GM19463 (cell line): ENCODE measurements around the gene DMXL1.

Experiments
- ATAC-seq: cut with Tn5 transposase; IDR thresholded peaks from one replicate; pipeline ENCODE4 v1.9.1; 2021; ENCODE audit warnings: mild to moderate bottlenecking, moderate library complexity; ENCODE audit not compliant: unreplicated experiment

The DMXL1 gene

DNA sequence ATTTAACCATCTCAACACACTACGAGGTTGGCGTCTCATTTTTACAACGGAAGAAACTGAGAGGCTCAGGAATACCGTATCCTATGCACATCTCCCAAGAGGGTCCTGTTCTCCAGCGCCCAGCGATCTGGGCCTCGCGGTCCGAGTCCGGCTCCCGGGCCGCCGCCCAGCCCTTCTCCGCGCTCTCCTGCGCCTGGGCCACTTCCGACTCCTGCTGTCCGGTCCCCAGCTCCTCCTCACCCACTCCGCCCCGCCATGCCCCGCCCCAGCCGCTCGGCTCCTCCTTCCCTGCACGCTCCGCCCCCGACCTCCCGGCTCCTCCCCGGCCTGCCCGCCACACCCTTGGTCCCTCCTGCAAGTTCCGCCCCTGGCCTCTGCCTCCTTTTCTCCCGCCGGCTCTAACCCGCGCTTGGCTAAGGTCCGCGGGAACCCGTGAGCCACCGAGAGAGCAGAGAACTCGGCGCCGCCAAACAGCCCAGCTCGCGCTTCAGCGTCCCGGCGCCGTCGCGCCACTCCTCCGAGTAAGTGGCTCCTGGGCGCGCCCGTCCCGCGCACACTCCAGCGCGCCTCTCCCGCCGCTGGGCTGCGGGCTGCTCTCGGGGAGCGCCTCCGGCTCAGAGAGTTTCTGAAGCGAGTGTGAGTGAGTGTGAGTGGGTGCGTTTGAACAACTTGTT lies 197.6 kb downstream of the DMXL1 start:
- peak; percentile 88 for ATAC-seq

DNA sequence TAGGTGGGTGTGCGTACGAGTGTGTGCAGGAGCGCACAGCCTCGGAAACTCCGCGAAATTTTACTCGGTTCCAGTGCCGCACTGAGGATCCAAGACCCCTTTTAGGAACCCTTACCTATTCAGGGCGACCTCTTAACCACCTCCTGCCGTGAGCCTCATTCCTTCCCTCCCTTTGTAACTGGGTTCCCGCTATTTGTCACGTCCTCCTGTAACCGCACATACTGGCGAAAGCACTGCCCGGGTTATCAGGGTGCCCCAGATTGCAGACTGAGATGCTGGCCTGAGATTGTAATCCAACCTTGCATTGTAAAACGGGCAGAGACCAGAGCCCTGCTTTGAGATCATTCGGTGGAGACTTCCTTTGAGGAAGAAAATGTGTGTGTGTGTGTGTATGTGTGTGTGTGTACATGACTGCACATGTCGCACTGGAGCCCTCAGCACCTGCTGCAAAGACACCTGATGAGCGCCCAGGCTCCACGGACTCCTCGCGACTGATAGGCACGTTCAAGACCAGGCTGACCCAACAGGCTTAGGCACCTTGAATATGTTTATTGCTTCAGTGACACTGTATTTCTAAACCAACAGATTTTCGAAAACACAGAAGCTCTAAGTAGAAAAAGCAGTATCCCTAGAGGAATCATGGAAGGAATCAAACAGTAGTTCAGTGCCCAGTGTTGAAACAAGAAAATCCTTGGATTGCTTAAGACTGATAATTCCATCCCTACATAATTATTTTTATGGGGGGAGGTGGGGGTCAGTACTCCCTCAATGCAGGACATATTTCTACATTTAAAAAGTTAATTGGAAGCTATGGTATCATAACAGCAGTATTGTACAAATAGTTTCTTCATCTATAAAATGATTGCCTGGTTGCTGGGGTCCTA lies 198.4 kb downstream of the DMXL1 start:
- peak; percentile 3 for ATAC-seq

DNA sequence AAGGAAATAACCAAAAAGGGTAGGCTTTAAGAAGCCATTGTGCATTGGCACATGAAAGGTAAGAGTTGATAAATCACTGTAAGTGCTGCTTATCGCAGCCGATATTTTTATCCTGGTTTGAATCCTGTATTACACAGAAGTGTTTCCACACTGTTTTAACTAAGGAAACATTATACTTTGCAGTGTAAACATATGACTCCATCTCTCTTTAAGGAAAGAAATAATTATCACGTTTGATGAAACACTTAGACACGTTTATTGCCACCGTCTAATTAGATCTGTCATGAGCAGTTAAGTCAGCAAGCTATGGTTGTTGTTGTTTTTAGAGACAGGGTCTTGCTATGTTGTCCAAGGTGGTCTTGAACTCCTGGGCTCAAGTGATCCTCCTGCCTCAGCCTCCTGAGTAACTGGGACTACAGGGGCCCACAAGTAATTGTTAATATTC lies 199.3 kb downstream of the DMXL1 start:
- ATAC-seq = no peak

DNA sequence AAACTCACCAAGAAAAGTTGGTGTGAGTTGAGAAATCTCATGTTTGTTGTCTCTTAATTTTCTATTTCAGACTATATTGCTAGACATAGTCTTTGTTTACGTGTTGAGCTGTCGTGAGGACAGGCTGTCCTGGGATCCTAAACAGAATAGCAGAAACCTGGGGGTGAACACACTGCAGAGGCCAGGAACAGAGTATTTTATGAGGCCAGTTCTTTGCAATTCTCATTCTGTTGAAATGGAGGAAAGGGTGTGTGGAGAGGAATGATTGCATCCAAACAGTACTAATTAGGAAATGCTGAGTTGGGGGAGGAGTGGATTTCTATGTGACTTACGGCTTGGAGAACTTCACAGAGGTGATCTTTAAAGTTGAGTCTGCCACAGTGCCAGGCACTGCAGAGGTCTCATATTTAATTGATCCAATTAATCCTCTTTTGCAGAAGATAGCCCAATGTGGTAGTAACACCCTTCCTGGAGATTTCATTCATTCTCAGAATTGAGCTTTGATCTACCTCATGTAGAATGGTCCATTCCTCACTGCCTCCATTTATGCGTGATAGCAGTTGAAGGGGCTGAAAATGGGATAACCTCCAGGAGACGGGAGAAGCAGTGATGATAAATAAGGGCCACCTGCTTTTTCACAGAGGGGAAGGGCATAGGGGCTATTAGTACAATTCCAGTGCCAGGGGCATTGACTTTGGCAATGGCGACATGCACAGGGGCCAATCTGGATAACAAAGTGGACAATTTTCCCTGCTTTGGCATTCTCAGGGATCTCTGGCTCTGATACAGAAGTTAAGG lies 200.3 kb downstream of the DMXL1 start:
- ATAC-seq = no peak

DNA sequence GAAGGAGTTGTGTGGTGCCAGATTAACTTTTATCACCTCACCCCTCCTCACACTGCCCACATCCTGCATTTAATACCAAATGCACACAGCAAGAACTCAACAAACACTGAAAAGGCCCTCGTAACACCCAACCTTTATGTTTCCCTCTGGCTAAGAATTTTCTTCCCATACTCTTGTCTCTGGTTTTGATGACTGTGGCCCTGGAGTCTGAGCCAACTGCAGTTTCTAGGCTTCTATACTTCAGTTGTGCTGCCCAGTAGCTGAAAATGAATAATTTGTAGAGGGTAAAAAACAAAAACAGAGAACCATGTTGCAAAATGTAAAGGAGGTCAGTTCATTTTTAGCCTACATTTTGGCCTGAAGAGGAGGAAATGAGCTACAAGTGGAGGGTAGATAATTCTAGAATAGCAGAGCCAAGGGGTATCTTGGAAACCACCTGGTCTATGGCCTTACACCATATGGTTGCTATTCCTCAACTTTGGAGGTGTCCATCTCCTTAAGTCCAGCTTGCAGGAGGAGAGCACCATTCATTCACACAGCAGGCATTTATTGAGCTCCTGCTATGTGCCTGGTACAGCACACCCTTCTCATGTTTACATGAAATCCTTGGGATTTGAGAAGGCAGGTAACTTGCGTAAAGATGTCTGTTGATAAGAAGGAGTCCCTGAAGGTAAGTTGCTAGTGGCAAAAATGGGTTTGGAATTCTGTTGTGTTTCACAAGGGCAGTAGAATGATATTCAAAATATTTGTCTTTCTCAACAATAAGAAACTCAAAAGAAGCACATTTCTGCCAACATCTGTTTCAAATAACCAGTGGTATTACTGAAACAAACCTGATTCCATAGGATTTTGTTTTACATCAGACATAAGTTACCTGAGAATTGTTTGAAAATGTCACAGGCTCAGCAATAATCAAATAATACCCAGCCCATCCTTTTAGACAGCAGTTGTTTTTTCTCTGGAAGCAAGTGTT lies 201.2 kb downstream of the DMXL1 start:
- ATAC-seq = no peak

DNA sequence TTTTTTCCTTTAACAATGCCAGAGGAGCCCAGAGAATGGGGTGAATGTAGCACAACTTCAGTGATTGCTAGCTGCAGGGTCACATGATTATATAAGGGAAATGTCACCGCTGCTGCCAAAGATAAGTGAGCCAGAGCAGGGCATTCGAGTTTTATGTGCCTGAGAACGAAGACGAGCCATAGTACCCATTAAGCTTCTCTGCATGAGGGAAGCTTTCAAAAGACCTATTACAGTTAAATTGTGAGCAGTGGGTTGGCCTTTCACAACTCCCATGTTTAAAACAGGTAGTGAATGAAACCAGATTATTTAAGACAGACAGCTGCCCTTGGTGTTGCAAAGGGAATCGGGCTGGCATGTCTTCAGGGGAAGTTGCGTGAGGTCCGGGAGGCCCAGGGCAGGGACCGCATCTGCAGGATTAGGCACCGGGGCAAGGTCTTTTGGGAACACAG lies 202.5 kb downstream of the DMXL1 start:
- ATAC-seq = no peak

DNA sequence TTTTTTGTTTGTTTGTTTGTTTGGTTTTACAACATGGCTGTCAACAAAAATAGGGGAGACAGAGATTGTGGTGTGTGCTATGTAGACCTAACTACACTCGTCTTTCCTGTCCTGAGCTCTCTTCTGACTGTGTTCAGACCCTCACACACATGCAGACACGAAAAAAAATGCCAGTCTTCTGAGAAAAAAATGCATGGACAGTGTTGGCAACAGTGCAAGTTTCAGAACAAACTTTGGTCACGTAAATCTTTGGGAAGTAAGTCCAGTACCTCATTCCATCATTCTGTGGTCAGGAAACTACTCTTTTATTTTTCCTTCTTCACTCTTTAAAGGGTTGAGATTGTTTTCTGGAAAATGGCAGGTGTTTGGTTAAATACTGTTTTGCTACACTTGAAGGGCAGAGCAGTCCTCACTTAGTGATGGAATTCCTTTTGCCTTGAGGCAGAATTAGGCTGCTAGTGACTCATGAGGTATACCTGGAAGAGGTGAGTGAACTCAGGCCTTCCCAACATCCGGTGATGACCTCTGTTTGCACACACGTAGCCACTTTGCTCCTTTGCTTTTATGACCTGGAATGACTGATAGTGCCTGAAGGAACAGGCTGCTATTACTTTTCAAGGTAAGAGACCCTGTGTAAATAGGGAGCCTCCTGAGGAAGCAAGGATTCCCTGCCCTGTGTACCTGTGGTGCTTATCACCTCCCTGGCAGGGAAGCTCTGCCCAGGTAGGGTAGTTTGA lies 203.3 kb downstream of the DMXL1 start:
- no peak for ATAC-seq

DNA sequence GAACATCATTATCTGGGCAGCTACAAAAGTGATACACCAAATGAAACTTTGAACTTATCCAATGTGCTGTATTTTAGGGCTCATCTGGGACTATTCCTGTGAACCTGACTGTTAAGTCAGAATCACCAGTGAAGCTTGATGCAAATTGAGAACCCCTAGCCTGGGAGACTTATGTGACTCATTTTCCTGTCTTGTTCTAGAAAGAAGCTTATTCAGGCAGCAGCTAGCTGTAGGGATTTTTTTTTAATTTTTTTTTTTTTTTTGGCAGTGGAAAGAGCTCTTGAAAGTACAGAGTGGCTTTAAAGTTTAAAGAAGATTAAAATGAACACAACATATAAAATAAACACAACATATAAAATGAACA lies 203.9 kb downstream of the DMXL1 start:
- peak; percentile 33 for ATAC-seq

DNA sequence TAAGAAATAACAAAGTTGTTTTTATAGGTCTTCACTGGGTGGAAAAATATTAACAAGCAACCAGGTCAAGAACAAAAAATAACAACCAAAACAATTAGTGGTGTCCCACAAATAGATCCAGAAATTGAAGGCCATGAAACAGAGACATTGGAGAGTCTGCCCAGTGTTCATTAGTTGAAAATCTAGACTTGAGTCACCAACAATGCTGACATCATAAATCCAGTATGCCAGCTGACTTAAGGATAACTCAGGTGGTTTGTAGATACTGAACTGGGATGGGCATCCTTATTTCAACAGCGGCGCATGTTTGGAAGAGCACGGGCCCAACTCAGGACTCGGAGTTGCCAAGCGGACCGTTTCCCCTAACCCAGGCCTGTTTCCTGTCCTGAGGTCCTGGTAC lies 204.3 kb downstream of the DMXL1 start:
- no peak for ATAC-seq

DNA sequence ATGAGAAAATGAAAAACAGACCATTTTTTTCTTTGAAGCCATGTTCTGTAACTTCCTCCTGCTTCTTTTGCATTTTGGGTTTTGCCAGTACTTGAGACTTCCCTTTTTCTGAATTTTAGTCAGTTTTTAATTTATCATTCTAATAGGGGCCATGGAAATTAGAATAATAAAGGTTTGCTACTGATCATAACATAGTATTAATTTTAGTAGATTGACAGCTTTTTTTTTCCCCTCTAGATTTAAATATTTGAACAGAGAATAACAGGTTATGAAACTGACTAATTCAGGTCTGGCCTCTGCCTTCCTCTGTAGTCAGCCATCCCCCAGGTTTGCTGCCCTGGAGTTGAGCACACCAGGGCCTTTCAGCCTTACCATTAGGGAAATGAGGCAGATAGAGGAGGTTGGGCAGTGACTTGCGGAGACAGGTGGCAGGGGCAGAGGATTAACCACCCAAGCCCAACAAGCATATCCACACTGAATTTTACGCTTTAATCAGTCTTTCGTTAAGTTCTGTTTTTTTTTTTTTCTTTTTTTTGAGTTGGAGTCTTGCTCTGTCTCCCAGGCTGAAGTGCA lies 204.8 kb downstream of the DMXL1 start:
- peak; percentile 77 for ATAC-seq

DNA sequence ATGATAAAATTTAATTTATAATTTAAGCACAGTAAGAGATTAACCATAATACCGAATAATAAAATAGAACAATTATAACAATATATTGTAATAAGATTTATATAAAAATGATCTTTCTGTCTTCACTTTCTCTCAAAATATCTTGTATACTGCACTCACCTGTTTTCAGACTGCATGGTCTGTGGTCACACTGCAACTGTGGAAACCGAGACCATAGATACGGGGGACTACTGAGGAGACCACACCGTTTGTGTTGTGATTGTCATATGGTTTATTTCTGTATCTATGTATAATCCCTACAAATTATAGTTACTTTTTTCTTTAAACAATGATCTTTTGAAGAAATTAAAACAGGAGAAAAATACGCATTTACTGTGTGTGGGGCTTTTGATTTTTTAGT lies 206.1 kb downstream of the DMXL1 start:
- ATAC-seq = no peak

DNA sequence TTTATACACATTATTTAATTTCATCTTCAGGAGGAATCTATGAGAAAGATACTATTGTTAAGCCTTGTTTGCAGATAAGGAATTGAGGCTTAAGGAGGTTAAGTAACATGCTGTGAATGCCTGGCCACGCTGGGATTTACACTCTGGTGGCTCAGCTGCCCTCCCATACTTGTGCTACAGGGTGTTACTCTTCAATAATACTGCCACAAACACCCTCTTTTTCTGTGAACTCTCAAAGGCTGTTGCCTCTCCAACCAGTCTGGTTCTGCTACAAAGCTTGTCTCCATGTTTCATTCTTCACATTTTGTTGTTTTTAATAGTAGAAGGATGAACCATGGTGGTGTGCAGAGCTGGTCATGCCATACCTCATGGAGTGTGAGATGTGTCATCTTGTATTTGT lies 208.2 kb downstream of the DMXL1 start:
- ATAC-seq = no peak

DNA sequence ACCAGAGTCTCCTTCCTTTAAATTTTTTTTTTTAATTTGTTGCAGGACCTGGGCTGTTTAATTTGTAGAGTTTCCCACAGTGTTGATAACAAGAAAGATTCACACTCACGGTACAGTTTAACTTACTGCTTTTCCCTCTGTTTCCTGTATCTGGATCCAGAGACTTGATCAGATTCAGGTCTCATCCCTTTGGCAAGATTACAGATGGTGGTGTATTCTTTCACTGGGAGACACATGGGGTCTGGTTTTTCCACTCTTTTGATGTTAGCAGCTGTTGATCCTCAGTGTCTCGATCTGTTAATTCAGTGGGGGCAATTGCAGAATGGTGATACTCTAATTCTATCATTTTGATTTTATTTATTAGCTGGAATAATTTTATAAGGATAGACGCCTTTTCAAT lies 209.5 kb downstream of the DMXL1 start:
- ATAC-seq = no peak

DNA sequence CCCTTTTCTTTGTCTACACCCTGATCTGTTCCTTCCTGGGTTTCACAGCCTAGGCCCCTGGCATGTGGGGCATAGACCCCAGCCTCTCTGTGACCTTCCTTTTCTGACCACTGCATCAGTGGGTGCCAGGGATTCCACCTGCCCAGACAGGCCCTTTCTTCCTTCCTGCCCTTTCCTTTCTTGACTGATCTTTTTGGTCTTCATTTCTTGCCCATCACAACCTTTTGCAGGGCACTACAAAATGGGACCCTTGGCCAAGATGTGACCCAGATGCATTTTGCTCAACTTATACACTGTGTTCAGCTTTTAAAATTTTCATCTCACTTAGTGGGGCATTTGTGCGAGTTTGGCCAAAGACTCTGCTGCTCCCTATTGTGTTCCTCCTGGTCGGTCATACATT lies 211.7 kb downstream of the DMXL1 start:
- no peak for ATAC-seq

DNA sequence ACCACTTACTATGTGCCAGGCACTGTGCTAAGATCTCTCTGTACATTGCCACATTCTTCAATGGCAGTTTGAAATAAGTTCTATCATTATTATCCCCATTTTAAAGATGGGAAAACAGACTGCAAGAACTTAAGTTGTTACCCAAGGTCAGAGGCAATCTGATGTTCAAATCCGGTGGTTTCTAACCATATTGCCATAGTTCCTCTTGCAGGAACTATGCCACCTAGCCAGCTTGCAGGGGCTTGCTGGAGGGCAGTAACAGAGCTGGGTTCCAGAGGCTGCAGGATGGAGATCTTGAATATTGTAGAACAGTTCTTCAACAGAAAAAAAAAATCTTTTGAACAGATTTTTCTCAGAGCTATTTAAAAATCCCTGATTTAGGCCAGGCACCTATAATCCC lies 213.1 kb downstream of the DMXL1 start:
- ATAC-seq = no peak

DNA sequence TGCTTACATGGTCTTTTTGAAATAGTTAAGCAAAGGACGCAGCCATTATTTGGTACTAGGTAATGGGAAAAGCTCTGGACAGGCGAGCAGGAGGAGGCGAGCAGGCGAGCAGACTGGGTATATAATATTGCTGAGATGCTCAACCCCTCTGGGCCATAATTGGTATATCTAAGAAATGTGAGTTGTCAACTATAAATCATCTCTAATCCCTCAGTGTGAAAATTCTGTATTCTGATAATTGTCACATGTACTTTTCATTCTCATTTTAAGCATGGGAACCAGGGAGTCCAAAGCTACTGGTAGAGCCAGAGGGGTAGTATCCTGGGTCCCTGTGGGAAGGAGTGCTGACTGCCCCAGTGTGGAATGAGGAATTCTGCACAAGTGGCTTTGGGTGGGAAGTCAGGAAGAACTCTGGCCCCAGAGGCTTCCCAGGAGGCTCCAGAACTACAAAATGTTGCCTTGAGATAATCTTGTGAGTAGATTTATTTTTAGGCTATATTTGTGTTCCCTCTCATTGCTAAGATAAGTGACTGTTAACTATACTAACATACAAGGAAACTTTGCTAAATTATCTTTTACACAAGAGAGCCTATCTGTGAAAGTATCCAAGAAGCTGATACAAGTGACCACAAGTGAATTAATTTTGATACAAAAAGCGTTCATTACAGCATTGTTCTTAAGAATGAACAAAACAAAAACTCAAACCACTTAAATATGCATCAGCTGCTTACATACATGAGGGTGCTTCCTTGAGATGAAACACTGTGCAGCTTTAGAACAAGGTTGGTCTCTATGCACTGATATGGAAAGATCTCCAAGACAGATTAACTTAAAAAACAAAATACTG lies 214.4 kb downstream of the DMXL1 start:
- ATAC-seq = no peak

DNA sequence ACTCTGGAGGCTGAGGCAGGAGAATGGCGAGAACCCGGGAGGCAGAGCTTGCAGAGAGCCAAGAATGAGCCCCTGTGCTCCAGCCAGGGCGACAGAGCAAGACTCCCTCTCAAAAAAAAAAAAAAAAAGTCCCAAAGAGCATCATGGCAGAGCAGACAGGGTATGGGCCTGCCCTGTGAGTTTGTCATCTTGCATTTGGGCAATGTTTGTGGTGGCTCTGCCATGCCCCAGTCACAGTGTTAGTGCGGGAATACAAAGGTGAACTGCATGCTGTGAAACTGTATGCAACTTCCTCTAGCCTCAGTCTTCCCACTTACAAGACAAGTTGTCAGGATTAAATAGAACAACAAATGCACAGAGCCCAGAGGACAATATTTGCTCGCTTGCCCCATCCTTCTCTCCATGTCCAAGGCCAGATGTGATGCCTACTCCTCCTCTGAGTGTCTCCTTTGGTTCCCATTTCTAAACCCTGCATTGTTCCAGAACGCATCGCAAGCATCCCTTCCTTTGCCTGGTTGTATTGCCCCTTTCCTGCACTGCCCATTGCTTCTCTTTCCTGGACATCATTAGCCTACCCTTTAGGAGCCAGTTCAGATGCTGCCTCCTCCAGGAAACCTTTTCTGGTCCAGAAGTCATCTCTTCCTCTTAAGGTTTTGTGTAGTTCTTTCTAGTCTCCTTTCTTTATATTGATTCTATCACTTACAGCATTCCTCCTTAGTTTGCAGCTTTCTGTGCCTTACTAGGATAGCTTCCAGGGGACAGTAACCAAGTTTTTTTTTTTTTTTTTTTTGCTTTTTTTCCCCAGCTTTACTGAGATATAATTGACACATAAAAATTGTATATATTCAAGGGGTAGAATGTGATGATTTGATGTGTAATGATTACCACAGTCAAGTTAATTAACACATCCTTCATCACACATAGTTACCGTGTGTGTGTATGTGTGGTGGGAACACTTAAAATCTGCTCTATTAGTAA lies 215.9 kb downstream of the DMXL1 start:
- no peak for ATAC-seq
